Upper lobe of left lung (tissue), 4 donors: ENCODE measurements around the gene CCDC81.

Experiments used
- EP300 ChIP-seq, 4 donors: sonication (generic); formaldehyde crosslinking; IDR thresholded peaks; one replicate each; pipeline ENCODE4 v1.5.1; 2017; ENCODE audit warnings: antibody characterized with exemption in 4 of 4, control low read depth in 2 of 4
- TF ChIP-seq, protein P1 (sequence below), 6 experiments: fragments of 450-650 bp in 4 of 6; fragments of 200-600 bp in 2 of 6; sonication (generic) in 2 of 6; IDR thresholded peaks; one replicate each; pipeline ENCODE4 v1.5.1; 2016 to 2019; ENCODE audit warnings: antibody characterized with exemption in 6 of 6

DNA sequence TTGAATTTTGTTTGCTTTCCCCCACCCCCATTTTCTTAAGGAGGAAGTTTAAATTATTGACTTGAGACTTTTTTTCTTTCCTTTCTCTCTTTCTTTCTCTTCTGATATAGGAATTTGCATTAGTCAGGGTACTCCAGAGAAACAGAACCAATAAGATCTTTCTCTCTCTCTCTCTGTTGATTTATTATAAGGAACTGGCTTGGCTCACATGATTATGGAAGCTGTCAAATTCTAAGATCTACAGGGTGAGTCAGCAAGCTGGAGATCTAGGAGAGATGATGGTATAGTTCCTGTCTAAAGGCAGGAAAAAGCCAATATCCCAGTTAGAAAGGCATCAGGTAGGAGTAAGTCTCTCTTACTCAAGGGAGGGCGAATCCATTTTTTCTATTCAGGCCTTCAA is 64.0 kb downstream of the CCDC81 start:
- TF ChIP-seq EP300 (IDR thresholded peaks at IDR 0.05) = no peak
- TF ChIP-seq, protein P1, sequence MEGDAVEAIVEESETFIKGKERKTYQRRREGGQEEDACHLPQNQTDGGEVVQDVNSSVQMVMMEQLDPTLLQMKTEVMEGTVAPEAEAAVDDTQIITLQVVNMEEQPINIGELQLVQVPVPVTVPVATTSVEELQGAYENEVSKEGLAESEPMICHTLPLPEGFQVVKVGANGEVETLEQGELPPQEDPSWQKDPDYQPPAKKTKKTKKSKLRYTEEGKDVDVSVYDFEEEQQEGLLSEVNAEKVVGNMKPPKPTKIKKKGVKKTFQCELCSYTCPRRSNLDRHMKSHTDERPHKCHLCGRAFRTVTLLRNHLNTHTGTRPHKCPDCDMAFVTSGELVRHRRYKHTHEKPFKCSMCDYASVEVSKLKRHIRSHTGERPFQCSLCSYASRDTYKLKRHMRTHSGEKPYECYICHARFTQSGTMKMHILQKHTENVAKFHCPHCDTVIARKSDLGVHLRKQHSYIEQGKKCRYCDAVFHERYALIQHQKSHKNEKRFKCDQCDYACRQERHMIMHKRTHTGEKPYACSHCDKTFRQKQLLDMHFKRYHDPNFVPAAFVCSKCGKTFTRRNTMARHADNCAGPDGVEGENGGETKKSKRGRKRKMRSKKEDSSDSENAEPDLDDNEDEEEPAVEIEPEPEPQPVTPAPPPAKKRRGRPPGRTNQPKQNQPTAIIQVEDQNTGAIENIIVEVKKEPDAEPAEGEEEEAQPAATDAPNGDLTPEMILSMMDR (IDR thresholded peaks at IDR 0.05) = no peak
